ENCODE results near the gene ZNF496.
"Not testable (repeated sequence)": the region's sequence is repeated elsewhere in the genome, so short reads cannot be mapped to it uniquely, and the experiment has no call there.

The ZNF496 gene

GRCh38 chr1:247366926-247367645 is 35.4 kb upstream of the ZNF496 start:
- Histone ChIP-seq H3K4me3 (ENCODE audit: low read depth, low read length) (no peak overlapping the region), H3K27ac (no peak overlapping the region), H3K36me3 (replicated peaks) (no peaks in the 10 kb centered on the region), H3K27me3 (replicated peaks) (no peaks in the 10 kb centered on the region)
- no peak for DNase-seq
- in situ Hi-C loops (cut with HindIII; ENCODE audit: low pct_ligation_motif_present, low sequenced_read_pairs): no loop called here
- TF ChIP-seq, protein P1, sequence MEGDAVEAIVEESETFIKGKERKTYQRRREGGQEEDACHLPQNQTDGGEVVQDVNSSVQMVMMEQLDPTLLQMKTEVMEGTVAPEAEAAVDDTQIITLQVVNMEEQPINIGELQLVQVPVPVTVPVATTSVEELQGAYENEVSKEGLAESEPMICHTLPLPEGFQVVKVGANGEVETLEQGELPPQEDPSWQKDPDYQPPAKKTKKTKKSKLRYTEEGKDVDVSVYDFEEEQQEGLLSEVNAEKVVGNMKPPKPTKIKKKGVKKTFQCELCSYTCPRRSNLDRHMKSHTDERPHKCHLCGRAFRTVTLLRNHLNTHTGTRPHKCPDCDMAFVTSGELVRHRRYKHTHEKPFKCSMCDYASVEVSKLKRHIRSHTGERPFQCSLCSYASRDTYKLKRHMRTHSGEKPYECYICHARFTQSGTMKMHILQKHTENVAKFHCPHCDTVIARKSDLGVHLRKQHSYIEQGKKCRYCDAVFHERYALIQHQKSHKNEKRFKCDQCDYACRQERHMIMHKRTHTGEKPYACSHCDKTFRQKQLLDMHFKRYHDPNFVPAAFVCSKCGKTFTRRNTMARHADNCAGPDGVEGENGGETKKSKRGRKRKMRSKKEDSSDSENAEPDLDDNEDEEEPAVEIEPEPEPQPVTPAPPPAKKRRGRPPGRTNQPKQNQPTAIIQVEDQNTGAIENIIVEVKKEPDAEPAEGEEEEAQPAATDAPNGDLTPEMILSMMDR (IDR thresholded peaks at IDR 0.05; ENCODE audit: low read depth, low read length, missing control alignments): no peak

- H3K36me3 ChIP-seq (replicated peaks); H3K4me3 ChIP-seq (ENCODE audit: low read depth, low read length); in situ Hi-C loops (cut with HindIII; ENCODE audit: low pct_ligation_motif_present, low sequenced_read_pairs); H3K27me3 ChIP-seq (replicated peaks); H3K27ac ChIP-seq; DNase-seq: not testable (repeated sequence)
Measured at GRCh38 chr1:247366345-247366744, 34.7 kb upstream of the ZNF496 start.

DNA sequence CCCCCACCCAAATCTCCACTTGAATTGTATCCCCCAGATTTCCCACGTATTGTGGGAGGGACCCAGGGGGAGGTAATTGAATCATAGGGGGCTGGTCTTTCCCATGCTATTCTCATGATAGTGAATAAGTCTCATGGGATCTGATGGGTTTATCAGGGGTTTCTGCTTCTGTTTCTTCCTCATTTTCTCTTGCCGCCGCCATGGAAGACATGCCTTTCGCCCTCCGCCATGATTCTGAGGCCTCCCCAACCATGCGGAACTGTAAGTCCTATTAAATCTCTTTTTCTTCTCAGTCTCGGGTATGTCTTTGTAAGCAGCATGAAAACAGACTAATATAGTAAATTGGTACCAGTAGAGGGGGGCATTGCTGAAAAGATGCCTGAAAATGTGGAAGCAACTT is 33.4 kb upstream of the ZNF496 start:
- no peak overlapping the region for H3K27ac ChIP-seq
- TF ChIP-seq, protein P1 (IDR thresholded peaks at IDR 0.05; ENCODE audit: low read depth, low read length, missing control alignments): no peak
- DNase-seq: no peak
- no peak overlapping the region for H3K4me3 ChIP-seq (ENCODE audit: low read depth, low read length)
- no peaks in the 10 kb centered on the region for H3K27me3 ChIP-seq (replicated peaks)
- in situ Hi-C loops (cut with HindIII; ENCODE audit: low pct_ligation_motif_present, low sequenced_read_pairs): no loop called here
- H3K36me3 ChIP-seq (replicated peaks): no peaks in the 10 kb centered on the region

- H3K4me3 ChIP-seq (ENCODE audit: low read depth, low read length); in situ Hi-C loops (cut with HindIII; ENCODE audit: low pct_ligation_motif_present, low sequenced_read_pairs): not testable (repeated sequence)
Measured at GRCh38 chr1:247363000-247363399, 31.3 kb upstream of the ZNF496 start.

DNA sequence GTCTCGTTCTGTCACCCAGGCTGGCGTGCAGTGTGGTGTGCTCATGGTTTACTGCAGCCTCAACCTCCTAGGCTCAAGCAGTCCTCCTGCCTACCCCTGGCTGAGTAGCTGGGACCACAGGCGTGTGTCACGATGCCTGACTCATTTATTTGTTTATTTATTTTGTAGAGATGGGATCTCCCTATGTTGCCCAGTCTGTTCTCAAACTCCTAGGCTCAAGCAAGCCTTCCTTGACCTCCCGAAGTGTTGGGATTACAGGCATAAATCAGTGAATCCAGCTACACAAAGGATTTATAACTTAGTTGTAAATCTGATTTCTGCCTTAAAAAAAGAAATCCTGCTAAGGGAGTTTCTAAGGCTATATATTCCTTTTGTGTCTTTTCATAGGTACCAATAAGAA is 30.5 kb upstream of the ZNF496 start:
- DNase-seq: no peak
- no peak overlapping the region for H3K27ac ChIP-seq
- H3K36me3 ChIP-seq (replicated peaks): no peaks in the 10 kb centered on the region
- TF ChIP-seq, protein P1 (IDR thresholded peaks at IDR 0.05; ENCODE audit: low read depth, low read length, missing control alignments): no peak
- in situ Hi-C loops (cut with HindIII; ENCODE audit: low pct_ligation_motif_present, low sequenced_read_pairs): no loop called here
- no peaks in the 10 kb centered on the region for H3K27me3 ChIP-seq (replicated peaks)
- H3K4me3 ChIP-seq (ENCODE audit: low read depth, low read length): no peak overlapping the region

More at GRCh38 chr1:247363000-247363399, 31.3 kb upstream of the ZNF496 start:
- H3K36me3 ChIP-seq (replicated peaks); H3K27me3 ChIP-seq (replicated peaks); H3K27ac ChIP-seq; DNase-seq: not testable (repeated sequence)

- Histone ChIP-seq H3K36me3 (replicated peaks) (no peaks in the 10 kb centered on the region), H3K4me3 (ENCODE audit: low read depth, low read length) (no peak overlapping the region), H3K27me3 (replicated peaks) (no peaks in the 10 kb centered on the region), H3K27ac (no peak overlapping the region)
- TF ChIP-seq, protein P1 (IDR thresholded peaks at IDR 0.05; ENCODE audit: low read depth, low read length, missing control alignments): no peak
- no peak for DNase-seq
- in situ Hi-C loops (cut with HindIII; ENCODE audit: low pct_ligation_motif_present, low sequenced_read_pairs): no loop called here
Measured at GRCh38 chr1:247360991-247361731, 29.5 kb upstream of the ZNF496 start.

Data from brain microvascular endothelial cell (primary cell).